Liver (tissue), 9 donors: ENCODE measurements around the gene STOX1. TPM values are rescaled to one million over a fixed set of nuclear protein-coding genes. Genes with fewer than 3 reads are reported as not detected.

ENCODE experiments used
- DNase-seq: peaks from one replicate; pipeline ENCODE4 v3.0.0-alpha.2; 2017; ENCODE audit warnings: low spot score
- H3K27ac ChIP-seq, 2 donors: one replicate each; pipeline ENCODE4 v1.7.0; 2013; ENCODE audit warnings: inconsistent platforms in 2 of 2, low read length in 2 of 2, control low read depth in 1 of 2, low read depth in 1 of 2, mild to moderate bottlenecking in 1 of 2
- H3K27me3 ChIP-seq, 4 donors: one replicate each; pipeline versions ENCODE4 v1.6.1 to v1.7.0; 2013; ENCODE audit warnings: low read length in 3 of 4, inconsistent platforms in 1 of 4, mild to moderate bottlenecking in 1 of 4, moderate library complexity in 1 of 4; ENCODE audit not compliant: control insufficient read depth in 4 of 4, insufficient read depth in 4 of 4
- H3K36me3 ChIP-seq, 4 donors: one replicate each; pipeline versions ENCODE4 v1.6.1 to v1.7.0; 2013; ENCODE audit warnings: low read length in 3 of 4, mild to moderate bottlenecking in 3 of 4, low read depth in 1 of 4, moderate library complexity in 1 of 4; ENCODE audit not compliant: control insufficient read depth in 4 of 4, insufficient read depth in 3 of 4
- H3K4me1 ChIP-seq, 4 donors: one replicate each; pipeline versions ENCODE4 v1.6.1 to v1.7.0; 2013; ENCODE audit warnings: low read length in 3 of 4, mild to moderate bottlenecking in 3 of 4, moderate library complexity in 1 of 4; ENCODE audit not compliant: control insufficient read depth in 4 of 4, insufficient read depth in 4 of 4
- H3K4me3 ChIP-seq, 3 donors: one replicate each; pipeline versions ENCODE4 v1.6.1 to v1.7.0; 2013; ENCODE audit warnings: low read length in 3 of 3, control low read depth in 1 of 3, low read depth in 1 of 3, mild to moderate bottlenecking in 1 of 3
- H3K9ac ChIP-seq, 2 donors: one replicate each; pipeline ENCODE4 v1.7.0; 2013; ENCODE audit warnings: low read length in 2 of 2, mild to moderate bottlenecking in 2 of 2, moderate library complexity in 2 of 2, control low read depth in 1 of 2, low read depth in 1 of 2
- H3K9me3 ChIP-seq, 4 donors: one replicate each; pipeline versions ENCODE4 v1.6.1 to v1.7.0; 2013; ENCODE audit warnings: low read length in 3 of 4; ENCODE audit not compliant: control insufficient read depth in 4 of 4
- CTCF ChIP-seq: fragments of 150-350 bp; IDR thresholded peaks from 2 replicates; pipeline ENCODE4 v1.5.1; 2017; ENCODE audit warnings: improper control_type of control experiment, low read depth, low read length; ENCODE audit not compliant: missing input control
- EGR1 ChIP-seq, 2 donors: IDR thresholded peaks; 2 replicates each; pipeline ENCODE4 v1.6.1; 2016 to 2018; ENCODE audit warnings: antibody characterized with exemption in 2 of 2, low read depth in 2 of 2
- FOXA1 ChIP-seq: IDR thresholded peaks from 2 replicates; pipeline ENCODE4 v1.6.1; 2016; ENCODE audit warnings: antibody characterized with exemption
- FOXA2 ChIP-seq: IDR thresholded peaks from 2 replicates; pipeline ENCODE4 v1.6.1; 2016; ENCODE audit warnings: antibody characterized with exemption
- GABPA ChIP-seq, 2 donors: IDR thresholded peaks in 1 of 2; conservative IDR thresholded peaks in 1 of 2; 2 replicates each; pipeline ENCODE4 v1.6.1; 2016; ENCODE audit warnings: antibody characterized with exemption in 2 of 2, mild to moderate bottlenecking in 1 of 2, moderate library complexity in 1 of 2
- HNF4A ChIP-seq, 2 donors: conservative IDR thresholded peaks; 2 replicates each; pipeline ENCODE4 v1.6.1; 2016; ENCODE audit warnings: antibody characterized with exemption in 2 of 2, mild to moderate bottlenecking in 2 of 2
- HNF4G ChIP-seq: IDR thresholded peaks from 2 replicates; pipeline ENCODE4 v1.6.1; 2016; ENCODE audit warnings: antibody characterized with exemption
- JUND ChIP-seq, 2 donors: IDR thresholded peaks; 2 replicates each; pipeline ENCODE4 v1.6.1; 2016; ENCODE audit warnings: antibody characterized with exemption in 2 of 2
- NR2F2 ChIP-seq: IDR thresholded peaks from 2 replicates; pipeline ENCODE4 v1.6.1; 2016; ENCODE audit warnings: antibody characterized with exemption
- RAD21 ChIP-seq, 2 donors: IDR thresholded peaks; 2 replicates each; pipeline ENCODE4 v1.6.1; 2016; ENCODE audit warnings: antibody characterized with exemption in 2 of 2, mild to moderate bottlenecking in 2 of 2
- REST ChIP-seq: IDR thresholded peaks from 2 replicates; pipeline ENCODE4 v1.6.1; 2016; ENCODE audit warnings: antibody characterized with exemption, mild to moderate bottlenecking
- RXRA ChIP-seq, 2 donors: IDR thresholded peaks; 2 replicates each; pipeline ENCODE4 v1.6.1; 2017 to 2018; ENCODE audit warnings: antibody characterized with exemption in 2 of 2, mild to moderate bottlenecking in 1 of 2
- SP1 ChIP-seq: IDR thresholded peaks from 2 replicates; pipeline ENCODE4 v1.6.1; 2018; ENCODE audit warnings: antibody characterized with exemption, mild to moderate bottlenecking
- TAF1 ChIP-seq: conservative IDR thresholded peaks from 2 replicates; pipeline ENCODE4 v1.6.1; 2016; ENCODE audit warnings: antibody characterized with exemption, mild to moderate bottlenecking
- YY1 ChIP-seq: IDR thresholded peaks from 2 replicates; pipeline ENCODE4 v1.6.1; 2016; ENCODE audit warnings: antibody characterized with exemption, mild to moderate bottlenecking
- ZBTB33 ChIP-seq: IDR thresholded peaks from 2 replicates; pipeline ENCODE4 v1.6.1; 2016; ENCODE audit warnings: antibody characterized with exemption
- WGBS: extraction: QIAGEN DNeasy Blood & Tissue Kit; methylation state at CpG from one replicate; pipeline ENCODE4 v1.1.7; 2013; 5-methylcytosine and 5-hydroxymethylcytosine counted together
- polyA plus RNA-seq, 2 donors: library from polyadenylated mRNA; stranded (reverse) in 1 of 2; unstranded in 1 of 2; fragments of 200-250 nt in 1 of 2; fragments of >200 nt in 1 of 2; fragmentation: Nextera tagmentation in 1 of 2; extraction: Ambion mirVana in 1 of 2; gene quantifications; one replicate each; pipeline versions ENCODE4 v1.2.1 to v1.2.3, GENCODE V29; 2013 to 2015
- total RNA-seq, 2 donors: library from RNA; depleted of rRNA; stranded (reverse); fragments of >200 nt; gene quantifications; one replicate each; pipeline ENCODE4 v1.2.3, GENCODE V29; 2014
- TF ChIP-seq, protein P1 (sequence below): IDR thresholded peaks from 2 replicates; pipeline ENCODE4 v1.6.1; 2016; ENCODE audit warnings: antibody characterized with exemption
- TF ChIP-seq, protein P2 (sequence below): IDR thresholded peaks from 2 replicates; pipeline ENCODE4 v1.6.1; 2016; ENCODE audit warnings: antibody characterized with exemption
- donor health status: healthy.
- donor health status: healthy.
- donor health status: healthy.
- donor health status: healthy.
- donor health status: healthy.

Gene STOX1
- total and polyA plus RNA-seq, 4 donors = 0.18 to 2.6 (median 0.33) TPM; not detected in 1

DNA sequence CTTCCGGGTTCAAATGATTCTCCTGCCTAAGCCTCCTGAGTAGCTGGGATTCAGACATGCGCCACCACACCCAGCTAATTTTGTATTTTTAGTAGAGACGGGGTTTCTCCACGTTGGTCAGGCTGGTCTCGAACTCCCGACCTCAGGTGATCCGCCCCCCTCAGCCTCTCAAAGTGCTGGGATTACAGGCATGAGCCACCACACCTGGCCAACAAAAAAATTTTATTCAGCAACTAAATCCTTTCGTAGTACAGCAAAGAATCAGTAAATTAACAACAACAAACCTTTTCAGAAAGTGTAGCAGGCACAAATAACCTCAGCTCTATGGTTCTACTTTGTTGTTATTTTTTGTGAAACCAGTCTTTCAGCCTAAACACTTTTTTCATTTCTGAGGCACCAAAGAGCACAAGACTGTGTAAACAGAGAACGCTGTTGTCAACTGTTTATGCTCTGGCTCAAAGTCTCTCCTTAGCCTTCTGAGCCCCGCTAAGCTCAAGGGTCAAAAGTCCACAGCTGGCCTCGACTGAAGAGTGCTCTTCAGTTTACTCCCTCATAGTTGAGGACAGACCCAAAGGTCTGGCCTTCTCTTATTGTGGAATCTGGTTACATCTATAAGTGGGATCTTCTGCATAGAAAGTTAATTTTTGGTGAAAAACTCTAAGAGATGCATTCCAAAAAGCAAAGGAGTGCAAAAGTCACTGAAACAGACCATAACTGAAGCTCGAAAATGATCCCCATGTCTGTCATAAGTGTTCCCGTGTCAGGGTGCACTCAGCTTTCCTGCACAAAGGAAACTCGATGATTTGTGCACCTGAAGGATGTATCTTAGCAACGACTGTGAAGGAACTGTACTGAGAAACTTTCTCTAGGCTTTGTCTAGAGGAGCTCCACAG is 49.2 kb downstream of the STOX1 start:
- Histone ChIP-seq H3K4me1 (peaks cover 3 to 9% (median 6%) of the 10 kb centered on the region in 4 donors), H3K4me3 (no peak overlapping the region), H3K9me3 (no peaks in the 10 kb centered on the region), H3K27me3 (no peaks in the 10 kb centered on the region), H3K36me3 (no peaks in the 10 kb centered on the region), H3K9ac (no peak overlapping the region), H3K27ac (peak overlapping the region in 1 of 2 donors; percentile 41)
- TF ChIP-seq NR2F2 (peak; percentile 88), CTCF (no peak), JUND (IDR thresholded peaks at IDR 0.05) (peak in 1 of 2 donors; percentile 24), SP1 (peak; percentile 88), EGR1 (IDR thresholded peaks at IDR 0.05; ENCODE audit: low read depth in 2 of 2) (no peak), HNF4G (peak; percentile 67), FOXA2 (peak; percentile 86), TAF1 (no peak), ZBTB33 (no peak), FOXA1 (peak; percentile 19), HNF4A (conservative IDR thresholded peaks at IDR 0.05) (peak; percentile 93 to 96), RXRA (IDR thresholded peaks at IDR 0.05) (peak; percentile 62), RAD21 (IDR thresholded peaks at IDR 0.05) (peak in 1 of 2 donors; percentile 16), GABPA (IDR thresholded peaks at IDR 0.05 in 1 of 2, conservative IDR thresholded peaks at IDR 0.05 in 1 of 2) (no peak), YY1 (peak; percentile 19), REST (no peak)
- TF ChIP-seq, protein P1, sequence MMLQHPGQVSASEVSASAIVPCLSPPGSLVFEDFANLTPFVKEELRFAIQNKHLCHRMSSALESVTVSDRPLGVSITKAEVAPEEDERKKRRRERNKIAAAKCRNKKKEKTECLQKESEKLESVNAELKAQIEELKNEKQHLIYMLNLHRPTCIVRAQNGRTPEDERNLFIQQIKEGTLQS = no peak
- TF ChIP-seq, protein P2, sequence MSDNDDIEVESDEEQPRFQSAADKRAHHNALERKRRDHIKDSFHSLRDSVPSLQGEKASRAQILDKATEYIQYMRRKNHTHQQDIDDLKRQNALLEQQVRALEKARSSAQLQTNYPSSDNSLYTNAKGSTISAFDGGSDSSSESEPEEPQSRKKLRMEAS = no peak
- WGBS = 55% methylated on average over 15 of the region's 15 CpGs
- DNase-seq = no peak
